ENCODE results near the gene KIAA1958.
"Not testable (repeated sequence)": the region's sequence is repeated elsewhere in the genome, so short reads cannot be mapped to it uniquely, and the experiment has no call there.

The KIAA1958 gene

DNA sequence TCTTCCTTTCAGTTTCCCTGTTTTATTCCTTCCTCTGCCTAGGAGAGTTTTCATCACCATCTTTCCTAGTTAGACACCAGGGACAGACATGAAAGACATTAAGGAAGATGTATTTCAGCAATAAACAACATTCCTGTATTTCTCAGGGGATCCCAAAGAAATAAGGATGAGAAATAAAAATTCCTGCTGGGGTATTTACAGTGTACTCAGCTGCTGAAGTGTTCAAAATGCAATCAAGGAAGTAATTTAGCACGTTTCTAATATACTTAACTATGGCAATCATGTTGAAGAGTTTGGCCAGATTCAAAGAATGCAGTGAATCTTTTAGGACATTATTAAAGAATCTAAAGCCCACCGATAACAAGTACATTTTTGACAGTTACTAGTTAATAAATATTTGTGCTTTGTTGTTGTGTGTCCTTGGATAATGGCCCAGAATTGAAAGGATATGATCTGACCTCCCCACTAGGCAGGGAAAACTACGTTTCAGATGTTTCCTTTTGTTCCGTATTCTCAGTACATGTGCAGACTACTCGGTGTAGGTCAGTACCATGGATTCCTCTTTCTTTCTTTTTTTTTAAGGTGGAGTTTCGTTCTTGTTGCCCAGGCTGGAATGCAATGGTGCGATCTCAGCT is 184.5 kb downstream of the KIAA1958 start:
- DNase-seq: no peak

DNA sequence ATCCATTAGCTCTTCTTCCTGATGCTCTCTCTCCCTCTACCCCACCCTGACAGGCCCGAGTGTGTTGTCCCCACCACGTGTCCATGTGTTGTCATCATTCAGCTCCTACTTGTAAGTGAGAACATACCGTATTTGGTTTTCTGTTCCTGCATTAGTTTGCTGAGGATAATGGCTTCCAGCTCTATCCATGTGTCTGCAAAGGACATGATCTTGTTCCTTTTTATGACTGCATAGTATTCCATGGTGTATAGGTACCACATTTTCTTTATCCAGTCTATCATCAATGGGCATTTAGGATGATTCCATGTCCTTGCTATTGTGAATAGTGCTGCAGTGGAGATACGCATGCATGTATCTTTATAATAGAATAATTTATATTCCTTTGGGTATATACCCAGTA is 186.6 kb downstream of the KIAA1958 start:
- not testable (repeated sequence) for DNase-seq

DNA sequence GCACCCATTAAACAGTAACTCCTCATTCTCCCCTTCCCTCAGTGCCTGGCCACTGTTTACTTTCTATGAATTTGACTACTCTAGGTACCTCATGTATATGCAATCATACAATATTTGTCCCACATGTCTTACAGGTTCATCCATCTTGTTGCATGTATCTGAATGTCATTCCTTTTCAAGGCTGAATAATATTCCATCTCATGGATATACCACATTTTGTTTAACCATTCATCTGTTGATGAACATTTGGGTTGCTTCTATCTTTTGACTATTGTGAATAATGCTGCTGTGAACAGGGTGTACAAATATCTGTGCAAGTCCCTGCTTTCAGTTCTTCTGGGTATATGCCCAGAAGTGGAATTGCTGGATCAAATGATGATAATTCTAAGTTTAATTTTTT is 190.4 kb downstream of the KIAA1958 start:
- no peak for DNase-seq

DNA sequence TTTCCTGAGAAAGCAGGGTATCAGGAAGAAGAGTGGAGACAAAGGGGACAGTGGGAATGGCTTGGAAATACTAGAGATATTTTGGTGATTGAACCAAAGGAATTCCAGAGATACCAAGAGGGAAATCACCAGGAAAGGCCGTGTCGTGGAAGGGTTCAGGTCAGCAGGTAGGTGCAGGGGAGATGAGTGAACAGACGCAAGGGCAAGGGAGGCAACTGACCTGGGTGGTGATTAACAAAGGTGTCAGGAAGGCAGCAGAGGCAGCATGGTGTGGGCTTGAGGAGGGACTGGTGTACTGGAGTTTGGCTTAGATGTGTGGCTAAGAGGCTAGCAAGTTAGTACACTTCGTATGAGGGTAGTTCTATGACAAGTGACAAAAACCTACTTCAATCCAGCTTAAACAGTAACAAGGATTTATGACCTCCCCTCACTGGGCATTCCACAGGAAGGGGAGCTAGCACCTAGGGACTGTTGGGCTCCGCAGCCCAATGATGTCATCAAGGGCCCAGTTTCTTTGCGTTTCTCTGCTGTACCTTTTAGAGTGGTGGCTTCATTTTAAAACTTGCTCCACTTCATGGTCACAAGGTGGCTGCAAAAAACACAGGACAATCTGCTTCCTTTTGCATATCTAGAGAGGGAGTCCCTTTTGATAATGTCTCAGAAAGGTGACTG is 194.2 kb downstream of the KIAA1958 start:
- DNase-seq: no peak

DNA sequence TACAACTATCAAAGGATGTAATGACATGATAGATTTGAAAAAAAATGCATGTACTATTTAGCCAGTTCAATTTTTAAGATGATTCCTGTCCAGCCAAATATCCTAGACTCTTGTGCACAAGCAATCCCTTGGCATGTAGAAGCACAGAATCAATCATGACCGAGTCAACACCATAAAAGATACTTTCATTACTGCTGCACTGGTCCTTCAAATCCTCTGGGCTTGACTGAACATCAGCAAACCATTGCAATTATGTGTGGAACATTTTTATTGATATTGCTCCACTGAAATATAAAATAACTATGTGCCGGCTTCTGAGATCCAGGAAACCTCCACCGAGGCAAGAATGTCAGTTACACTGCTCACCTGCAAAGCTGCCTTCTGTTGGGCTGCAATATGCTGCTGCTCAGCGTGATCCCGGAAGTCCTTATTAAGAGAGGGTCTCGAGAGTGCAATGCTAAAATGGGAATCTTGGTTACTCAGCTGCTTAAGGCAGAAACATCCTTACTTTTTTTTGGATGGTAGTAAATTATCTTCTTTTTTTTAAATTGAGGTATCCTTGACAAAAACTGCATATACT is 202.6 kb downstream of the KIAA1958 start:
- no peak for DNase-seq

DNA sequence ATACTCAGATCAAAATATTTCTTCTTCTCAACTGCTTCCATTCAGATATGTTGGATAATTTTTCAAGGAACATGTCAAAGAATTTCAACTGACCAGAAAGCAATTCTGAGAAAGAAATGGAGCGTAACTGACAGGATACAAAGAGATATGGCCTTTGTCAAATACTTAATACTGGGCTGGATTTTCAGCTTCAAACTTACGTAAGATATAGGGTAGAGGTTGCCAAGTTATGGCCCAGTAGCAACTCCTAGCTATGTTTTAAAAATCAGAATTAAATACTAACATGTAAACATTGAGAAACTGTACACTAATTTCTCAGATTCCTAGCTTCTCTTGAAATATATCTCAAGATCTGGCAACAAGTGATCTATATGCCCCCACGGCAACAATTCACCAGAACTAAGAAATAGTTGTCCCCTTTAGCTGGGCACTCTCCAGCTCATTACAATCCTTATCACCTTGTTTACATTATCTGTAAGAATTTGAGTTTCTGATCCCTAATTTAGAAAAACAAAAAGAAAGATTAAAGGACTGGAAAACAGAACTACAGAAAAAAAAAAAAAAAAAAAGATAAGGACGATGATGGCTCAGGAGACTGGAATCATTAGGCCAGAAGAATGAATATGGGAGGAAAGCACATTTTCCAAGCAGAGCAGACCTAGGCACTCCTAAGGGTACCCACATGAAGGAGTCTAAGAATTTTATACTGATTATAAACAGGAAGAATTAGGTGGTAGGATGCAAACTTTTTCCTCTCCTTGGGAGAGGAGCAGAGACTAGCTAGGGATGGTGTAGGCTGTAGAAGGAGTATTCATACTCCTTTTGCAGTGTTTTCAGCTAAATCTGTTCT is 208.3 kb downstream of the KIAA1958 start:
- DNase-seq: no peak

DNA sequence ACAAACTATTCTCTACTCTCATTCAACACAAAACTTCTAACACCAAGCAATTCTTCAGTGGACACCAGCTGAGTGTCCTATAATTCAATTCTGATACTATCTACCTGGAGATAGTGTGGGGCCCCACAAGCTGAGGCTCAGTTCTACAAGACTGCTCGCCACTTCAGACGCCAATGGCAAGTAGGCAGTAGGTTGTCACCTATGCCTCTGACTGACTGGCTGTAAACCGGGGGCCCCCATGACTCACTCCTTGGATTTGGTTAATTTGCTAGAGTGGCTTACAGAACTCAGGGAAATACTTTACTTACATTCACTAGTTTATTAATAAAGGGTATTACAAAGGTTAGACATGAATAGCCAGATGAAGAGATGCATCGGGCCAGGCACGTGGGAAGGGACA is 209.8 kb downstream of the KIAA1958 start:
- no peak for DNase-seq

DNA sequence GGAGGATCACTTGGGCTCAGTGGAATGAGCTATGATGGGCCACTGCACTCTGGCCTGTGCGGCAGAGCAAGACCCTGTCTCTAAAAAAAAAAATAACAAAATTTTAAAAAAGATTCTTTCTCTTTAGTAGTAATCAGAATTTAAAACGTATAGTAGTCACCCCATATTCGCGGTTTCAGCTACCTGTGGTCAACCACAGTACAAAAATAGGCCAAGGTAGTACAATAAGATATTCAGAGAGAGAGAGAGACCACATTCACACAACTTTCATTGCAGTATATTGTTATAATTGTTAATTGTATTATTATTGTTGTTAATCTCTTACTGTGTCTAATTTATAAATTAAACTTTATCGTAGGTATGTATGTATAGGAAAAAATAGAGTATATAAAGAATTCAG is 212.6 kb downstream of the KIAA1958 start:
- no peak for DNase-seq

DNA sequence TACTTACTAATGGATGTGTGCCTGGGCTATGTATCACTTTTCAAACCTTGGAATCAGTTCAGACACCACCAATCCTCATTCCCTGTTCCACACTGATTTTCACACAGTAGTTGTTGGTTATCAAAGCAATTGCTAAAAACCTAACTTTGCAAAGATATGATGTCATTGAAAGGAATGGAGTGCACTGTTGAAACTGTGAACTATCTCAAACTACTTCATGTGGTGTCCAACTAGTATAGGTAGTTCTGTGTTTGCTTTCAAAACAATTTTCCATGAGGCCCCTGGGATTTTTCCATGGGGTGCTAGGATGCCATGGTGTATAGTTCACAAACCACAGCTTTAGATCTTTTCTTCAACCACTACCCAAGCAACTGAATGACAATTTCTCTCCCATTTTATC is 213.5 kb downstream of the KIAA1958 start:
- DNase-seq: no peak

DNA sequence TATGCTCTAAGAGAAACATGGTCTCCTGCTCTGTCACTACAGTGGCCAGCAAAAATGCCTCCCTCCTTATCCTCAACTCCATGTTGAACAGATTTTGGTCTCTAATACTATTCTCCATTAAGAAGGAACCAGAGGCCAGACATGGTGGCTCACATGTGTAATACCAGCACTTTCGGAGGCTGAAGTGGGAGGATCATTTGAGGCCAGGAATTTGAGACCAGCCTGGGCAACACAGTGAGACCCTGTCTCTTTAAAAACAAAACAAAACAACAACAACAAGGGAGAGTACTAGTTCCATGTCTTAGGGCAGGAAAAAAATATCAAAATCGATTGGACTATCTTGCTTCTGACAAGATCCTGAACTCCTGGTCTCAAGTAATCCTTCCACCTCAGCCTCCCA is 216.7 kb downstream of the KIAA1958 start:
- no peak for DNase-seq

DNA sequence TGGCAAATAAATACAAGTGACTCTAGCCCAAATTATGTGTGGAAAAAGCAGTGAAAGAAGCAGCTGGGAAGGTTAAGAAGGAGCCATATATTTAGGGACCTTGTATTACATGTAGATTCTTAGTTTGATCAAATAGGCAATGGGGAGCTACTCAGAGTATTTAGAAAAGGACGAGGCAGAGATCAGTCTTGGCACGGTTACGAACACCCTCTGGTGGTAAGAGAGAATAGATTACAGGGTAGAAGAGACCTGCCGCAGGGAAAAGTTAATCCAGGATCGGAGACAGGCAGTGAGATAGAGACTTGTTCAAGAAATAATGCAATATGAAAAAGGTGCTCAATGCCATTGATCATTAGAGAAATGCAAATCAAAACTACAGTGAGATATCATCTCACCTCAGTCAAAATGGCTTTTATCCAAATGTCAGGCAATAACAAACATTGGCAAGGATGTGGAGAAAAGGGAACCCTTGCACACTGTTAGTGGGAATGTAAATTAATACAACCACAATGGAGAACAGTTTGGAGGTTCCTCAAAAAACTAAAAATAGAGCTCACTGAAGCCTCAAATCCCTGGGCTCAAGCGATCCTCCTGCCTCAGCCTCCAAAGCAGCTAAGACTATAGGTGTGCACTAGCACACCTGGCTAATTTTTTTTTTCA is 219.3 kb downstream of the KIAA1958 start:
- no peak for DNase-seq

DNA sequence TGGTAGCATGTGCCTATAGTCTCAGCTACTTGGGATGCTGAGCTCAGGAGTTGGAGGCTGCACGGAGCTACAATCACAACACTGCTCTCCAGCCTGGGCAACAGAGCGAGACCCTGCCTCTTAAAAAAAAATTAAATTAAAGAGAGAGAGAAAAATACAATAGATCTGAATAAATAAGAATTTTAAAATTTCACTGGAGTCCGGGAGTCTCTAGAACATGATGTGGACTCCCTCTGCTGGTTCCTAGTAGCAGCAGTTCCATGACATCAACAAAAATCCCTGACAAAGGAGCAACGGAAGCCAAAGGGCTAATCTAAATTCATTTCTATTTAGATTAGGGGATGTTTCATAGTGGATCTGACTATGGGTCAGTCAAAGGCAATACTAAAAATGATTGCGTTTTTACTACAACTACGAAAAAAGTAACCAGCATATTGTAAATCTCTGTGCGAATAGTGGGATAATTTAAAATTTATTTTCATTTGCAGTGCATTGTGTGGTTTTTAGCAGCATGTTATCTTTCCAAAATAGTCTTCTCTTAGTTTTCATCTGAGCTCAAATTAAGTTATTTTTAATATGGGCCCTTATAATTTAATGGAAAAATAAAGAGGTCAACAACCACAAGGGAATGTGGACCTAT is 224.5 kb downstream of the KIAA1958 start:
- DNase-seq: no peak

DNA sequence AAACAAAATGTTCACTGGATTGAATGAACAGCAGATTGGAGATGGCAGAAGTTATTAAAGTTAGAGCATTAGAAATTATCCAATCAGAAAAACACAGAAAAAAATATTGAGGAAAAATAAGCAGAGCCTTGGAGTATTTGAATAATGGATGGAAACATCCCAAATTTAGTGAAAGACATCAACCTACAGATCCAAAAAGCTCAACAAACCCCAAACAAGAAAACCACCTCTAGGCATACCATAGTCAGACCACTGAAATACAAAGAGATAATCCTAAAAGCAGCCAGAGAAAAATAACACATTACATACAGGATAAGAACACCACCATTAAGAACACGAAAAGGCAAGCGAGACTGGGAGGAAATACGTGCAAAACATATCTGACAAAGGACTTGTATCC is 226.1 kb downstream of the KIAA1958 start:
- no peak for DNase-seq

DNA sequence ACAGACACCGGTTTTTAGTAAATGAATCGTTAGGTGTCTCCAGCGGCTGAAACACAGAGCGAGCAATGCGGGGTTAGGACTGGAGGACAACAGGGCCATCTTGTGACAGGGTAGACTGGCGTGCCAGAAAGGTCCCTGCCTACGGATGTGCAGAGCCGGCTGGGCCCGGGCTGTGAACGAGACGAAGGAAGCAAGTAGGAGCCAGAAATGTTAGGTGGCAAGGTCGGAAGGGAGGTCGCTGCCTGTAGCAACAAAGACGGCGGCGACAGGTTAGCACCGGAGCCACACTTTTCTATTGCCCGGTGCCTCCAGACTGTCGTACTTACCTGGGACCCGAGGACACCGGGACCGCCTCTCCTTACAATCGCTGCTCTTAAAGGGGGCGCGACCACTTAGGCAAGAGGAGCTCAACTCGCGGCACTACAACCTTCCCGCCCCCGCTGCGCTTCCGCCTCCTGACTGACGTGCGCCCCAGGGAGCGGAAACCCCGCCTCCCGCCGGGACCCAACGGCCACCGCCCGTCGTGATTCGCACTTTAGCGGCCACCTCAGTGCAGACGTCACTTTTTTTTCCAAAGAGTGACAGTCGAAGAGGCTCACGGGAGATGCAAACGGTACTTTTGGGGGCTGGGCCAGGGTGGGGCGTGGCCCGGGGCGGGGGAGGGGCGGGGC is 231.2 kb downstream of the KIAA1958 start, which contains the start of gene INIP:
Gene INIP, minus strand, starts transcription at position 457 of the 671 bp plus-strand sequence. CDS start 1,632 bp downstream, outside the sequence.
- DNase-seq: peak; percentile 71

Data from SIG-M5 (cell line).